Measurements from ENCODE around the gene NRIP1. TPM values are rescaled to one million over a fixed set of nuclear protein-coding genes. Genes with fewer than 3 reads are reported as not detected.

NRIP1 gene
- total RNA-seq, 1 experiment from 2014 or later = 14.6 TPM

DNA sequence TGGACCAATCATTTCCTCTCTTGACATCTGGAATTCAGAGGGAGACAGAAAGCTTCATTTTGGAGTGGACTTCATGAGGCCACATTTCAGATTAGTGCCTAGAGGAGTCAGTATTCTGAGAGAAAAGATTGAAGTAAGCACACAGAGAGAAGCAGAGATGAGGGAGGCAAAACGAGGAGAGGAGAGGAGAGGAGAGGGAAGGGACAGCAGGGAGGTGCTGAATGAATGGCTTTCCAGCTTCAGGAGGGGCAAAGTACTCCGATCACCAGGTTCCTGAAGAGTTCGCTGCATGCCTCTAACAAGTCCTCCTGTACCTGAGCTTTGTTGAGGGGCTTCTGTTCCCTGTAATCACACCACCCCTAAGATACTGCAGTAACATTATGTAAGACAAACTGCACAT lies 76.0 kb downstream of the NRIP1 start:
- H3K27me3 ChIP-seq (replicated peaks; ENCODE audit: insufficient read depth, low read depth, low read length, poor library complexity) = no peaks in the 10 kb centered on the region
- H3K4me1 ChIP-seq (ENCODE audit: insufficient read depth, low read length, poor library complexity, severe bottlenecking) = no peaks in the 10 kb centered on the region
- H3K27ac ChIP-seq (ENCODE audit: low read depth, low read length, poor library complexity, severe bottlenecking) = no peak overlapping the region
- DNase-seq (ENCODE audit: low spot score) = no peak
- POLR2A ChIA-PET (ENCODE audit: low non-redundant PET) = no interaction called here
- no peaks in the 10 kb centered on the region for H3K36me3 ChIP-seq (ENCODE audit: insufficient read depth, low read length, poor library complexity, severe bottlenecking)
- H3K9me3 ChIP-seq (ENCODE audit: low read depth, low read length, poor library complexity, severe bottlenecking) = no peaks in the 10 kb centered on the region
- CTCF ChIA-PET = no interaction called here
- TF ChIP-seq CTCF (conservative IDR thresholded peaks at IDR 0.05; ENCODE audit: low read depth, low read length) = no peak
- TF ChIP-seq EZH2 (IDR thresholded peaks at IDR 0.05; ENCODE audit: borderline replicate concordance, low read depth, low read length, poor library complexity, severe bottlenecking) = no peak
- H3K4me3 ChIP-seq (ENCODE audit: low read depth, low read length, poor library complexity, severe bottlenecking) = no peak overlapping the region
- no TSS peak for BruUV-seq (replicated peaks)
- intact Hi-C loops (cut with micrococcal nuclease; ENCODE audit: unreplicated experiment) = no loop called here

GRCh38 chr21:14987370-14988170 lies 77.2 kb downstream of the NRIP1 start:
- intact Hi-C loops (cut with micrococcal nuclease; ENCODE audit: unreplicated experiment) = no loop called here
- BruUV-seq (replicated peaks) = no TSS peak
- CTCF ChIA-PET = no interaction called here

DNA sequence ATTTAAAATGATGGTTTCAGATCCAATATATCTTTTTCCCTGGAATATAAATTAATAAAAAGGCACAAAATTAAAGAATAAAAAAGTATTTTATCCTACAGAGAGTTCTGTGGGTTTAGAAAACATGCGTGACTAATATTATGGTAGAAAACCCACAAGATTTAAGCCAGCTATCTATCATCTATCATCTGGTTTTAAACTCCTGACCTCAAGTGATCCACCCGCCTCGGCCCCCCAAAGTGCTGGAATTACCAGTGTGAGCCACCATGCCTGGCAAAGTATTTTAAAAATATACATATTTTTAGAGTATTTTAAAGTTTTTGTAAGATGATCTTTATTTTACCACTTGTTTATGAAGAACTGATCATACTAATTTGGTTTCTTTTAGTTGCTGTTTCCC lies 79.5 kb downstream of the NRIP1 start:
- Histone ChIP-seq H3K27ac (ENCODE audit: low read depth, low read length, poor library complexity, severe bottlenecking) (no peak overlapping the region), H3K9me3 (ENCODE audit: low read depth, low read length, poor library complexity, severe bottlenecking) (no peaks in the 10 kb centered on the region), H3K4me3 (ENCODE audit: low read depth, low read length, poor library complexity, severe bottlenecking) (no peak overlapping the region), H3K27me3 (replicated peaks; ENCODE audit: insufficient read depth, low read depth, low read length, poor library complexity) (no peaks in the 10 kb centered on the region), H3K36me3 (ENCODE audit: insufficient read depth, low read length, poor library complexity, severe bottlenecking) (no peaks in the 10 kb centered on the region), H3K4me1 (ENCODE audit: insufficient read depth, low read length, poor library complexity, severe bottlenecking) (no peaks in the 10 kb centered on the region)
- BruUV-seq (replicated peaks) = no TSS peak
- intact Hi-C loops (cut with micrococcal nuclease; ENCODE audit: unreplicated experiment) = no loop called here
- POLR2A ChIA-PET (ENCODE audit: low non-redundant PET) = no interaction called here
- no peak for DNase-seq (ENCODE audit: low spot score)
- CTCF ChIA-PET = no interaction called here
- TF ChIP-seq CTCF (conservative IDR thresholded peaks at IDR 0.05; ENCODE audit: low read depth, low read length) = no peak
- no peak for TF ChIP-seq EZH2 (IDR thresholded peaks at IDR 0.05; ENCODE audit: borderline replicate concordance, low read depth, low read length, poor library complexity, severe bottlenecking)

More at GRCh38 chr21:14987370-14988170, 77.2 kb downstream of the NRIP1 start:
- POLR2A ChIA-PET (ENCODE audit: low non-redundant PET) = no interaction called here
- no peaks in the 10 kb centered on the region for H3K9me3 ChIP-seq (ENCODE audit: low read depth, low read length, poor library complexity, severe bottlenecking)
- H3K4me3 ChIP-seq (ENCODE audit: low read depth, low read length, poor library complexity, severe bottlenecking) = no peak overlapping the region
- no peaks in the 10 kb centered on the region for H3K36me3 ChIP-seq (ENCODE audit: insufficient read depth, low read length, poor library complexity, severe bottlenecking)
- H3K4me1 ChIP-seq (ENCODE audit: insufficient read depth, low read length, poor library complexity, severe bottlenecking) = no peaks in the 10 kb centered on the region
- TF ChIP-seq EZH2 (IDR thresholded peaks at IDR 0.05; ENCODE audit: borderline replicate concordance, low read depth, low read length, poor library complexity, severe bottlenecking) (no peak), CTCF (conservative IDR thresholded peaks at IDR 0.05; ENCODE audit: low read depth, low read length) (no peak)
- DNase-seq (ENCODE audit: low spot score) = no peak
- H3K27ac ChIP-seq (ENCODE audit: low read depth, low read length, poor library complexity, severe bottlenecking) = no peak overlapping the region
- H3K27me3 ChIP-seq (replicated peaks; ENCODE audit: insufficient read depth, low read depth, low read length, poor library complexity) = no peaks in the 10 kb centered on the region
